ENCODE results near the gene FBXO48. TPM values are rescaled to one million over a fixed set of nuclear protein-coding genes. Genes with fewer than 3 reads are reported as not detected.
"Not testable (repeated sequence)": the region's sequence is repeated elsewhere in the genome, so short reads cannot be mapped to it uniquely, and the experiment has no call there.

Gene FBXO48
- total and polyA plus RNA-seq, 2 donors, result 0.68 to 1.2 TPM

GRCh38 chr2:68464651-68465050 lies 2.4 kb downstream of the FBXO48 start:
- no peak for DNase-seq (ENCODE audit: extremely low spot score)
- no peaks in the 10 kb centered on the region for H3K4me1 ChIP-seq (ENCODE audit: insufficient read depth)
- no peaks in the 10 kb centered on the region for H3K36me3 ChIP-seq (ENCODE audit: insufficient read depth)
- H3K4me3 ChIP-seq (ENCODE audit: low read depth, low read length), result no peak overlapping the region
- WGBS, result 84% methylated on average over 5 of the region's 5 CpGs
- H3K27ac ChIP-seq (ENCODE audit: low read depth), result no peak overlapping the region

DNA sequence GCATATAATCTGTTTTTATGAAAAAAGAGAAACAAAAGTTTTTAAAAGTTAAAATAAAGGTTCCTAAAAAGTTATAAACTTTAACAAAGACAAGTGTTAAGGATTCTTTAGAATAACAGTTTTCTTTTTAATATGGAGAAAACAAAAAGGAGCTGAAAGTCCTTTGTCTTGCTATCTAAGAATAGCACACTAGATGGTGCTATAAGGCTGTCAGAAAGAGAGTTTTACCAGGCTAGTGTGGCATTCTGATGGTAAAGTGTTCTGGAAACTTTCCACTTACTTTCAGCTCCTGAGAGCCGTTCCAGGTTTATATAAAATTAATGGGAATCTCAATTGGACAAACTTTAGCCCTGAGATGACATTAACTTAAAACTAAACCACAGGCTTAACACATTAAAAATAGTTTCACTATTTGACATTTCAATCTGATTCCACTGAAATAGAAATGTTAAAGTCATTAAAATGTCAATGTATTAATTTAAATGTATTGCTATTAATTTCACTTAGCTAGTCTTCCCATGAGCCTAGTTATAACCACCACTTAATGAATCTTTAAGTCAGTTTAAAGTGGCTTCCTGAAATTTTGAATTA lies 3.7 kb downstream of the FBXO48 start:
- DNase-seq (ENCODE audit: extremely low spot score), result no peak
- WGBS, result 0% methylated on average over 1 of the region's 1 CpG
- no peak overlapping the region for H3K4me3 ChIP-seq (ENCODE audit: low read depth, low read length)
- H3K4me1 ChIP-seq (ENCODE audit: insufficient read depth), result no peaks in the 10 kb centered on the region
- H3K27ac ChIP-seq (ENCODE audit: low read depth), result no peak overlapping the region
- no peaks in the 10 kb centered on the region for H3K36me3 ChIP-seq (ENCODE audit: insufficient read depth)

GRCh38 chr2:68458981-68459380 lies 8.1 kb downstream of the FBXO48 start:
- Histone ChIP-seq H3K36me3 (ENCODE audit: insufficient read depth) (no peaks in the 10 kb centered on the region), H3K4me1 (ENCODE audit: insufficient read depth) (no peaks in the 10 kb centered on the region), H3K4me3 (ENCODE audit: low read depth, low read length) (no peak overlapping the region), H3K27ac (ENCODE audit: low read depth) (no peak overlapping the region)
- WGBS, result 51% methylated on average over 1 of the region's 1 CpG
- no peak for DNase-seq (ENCODE audit: extremely low spot score)

DNA sequence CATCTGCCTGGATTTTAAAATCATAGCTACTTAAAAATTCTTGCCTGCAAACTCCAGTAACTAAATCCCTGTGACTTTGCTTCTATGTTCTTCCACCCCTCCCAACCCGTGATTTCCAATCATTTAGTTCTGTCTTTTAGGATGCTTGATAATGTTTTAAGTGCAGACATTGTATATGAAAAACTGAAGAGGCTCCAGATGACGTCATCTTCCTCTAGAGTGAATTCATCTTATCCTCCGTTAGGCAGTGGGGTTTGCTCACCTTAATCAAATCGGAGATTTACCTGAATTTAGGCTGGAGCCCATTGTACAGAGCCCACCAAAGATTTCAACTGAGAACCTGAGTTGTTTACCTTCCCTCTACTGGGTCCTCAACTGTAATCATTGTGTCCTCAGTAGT lies 10.9 kb downstream of the FBXO48 start:
- no peak for DNase-seq (ENCODE audit: extremely low spot score)
- no peak overlapping the region for H3K4me3 ChIP-seq (ENCODE audit: low read depth, low read length)
- H3K4me1 ChIP-seq (ENCODE audit: insufficient read depth), result no peaks in the 10 kb centered on the region
- H3K36me3 ChIP-seq (ENCODE audit: insufficient read depth), result no peaks in the 10 kb centered on the region
- 88% methylated on average over 4 of the region's 4 CpGs for WGBS
- no peak overlapping the region for H3K27ac ChIP-seq (ENCODE audit: low read depth)

- 75% methylated on average over 3 of the region's 3 CpGs for WGBS
- no peak for DNase-seq (ENCODE audit: extremely low spot score)
- Histone ChIP-seq H3K4me1 (ENCODE audit: insufficient read depth) (no peaks in the 10 kb centered on the region), H3K4me3 (ENCODE audit: low read depth, low read length) (no peak overlapping the region), H3K36me3 (ENCODE audit: insufficient read depth) (no peaks in the 10 kb centered on the region), H3K27ac (ENCODE audit: low read depth) (no peak overlapping the region)
These were observed 12.4 kb downstream of the FBXO48 start for GRCh38 chr2:68454719-68455118.

DNA sequence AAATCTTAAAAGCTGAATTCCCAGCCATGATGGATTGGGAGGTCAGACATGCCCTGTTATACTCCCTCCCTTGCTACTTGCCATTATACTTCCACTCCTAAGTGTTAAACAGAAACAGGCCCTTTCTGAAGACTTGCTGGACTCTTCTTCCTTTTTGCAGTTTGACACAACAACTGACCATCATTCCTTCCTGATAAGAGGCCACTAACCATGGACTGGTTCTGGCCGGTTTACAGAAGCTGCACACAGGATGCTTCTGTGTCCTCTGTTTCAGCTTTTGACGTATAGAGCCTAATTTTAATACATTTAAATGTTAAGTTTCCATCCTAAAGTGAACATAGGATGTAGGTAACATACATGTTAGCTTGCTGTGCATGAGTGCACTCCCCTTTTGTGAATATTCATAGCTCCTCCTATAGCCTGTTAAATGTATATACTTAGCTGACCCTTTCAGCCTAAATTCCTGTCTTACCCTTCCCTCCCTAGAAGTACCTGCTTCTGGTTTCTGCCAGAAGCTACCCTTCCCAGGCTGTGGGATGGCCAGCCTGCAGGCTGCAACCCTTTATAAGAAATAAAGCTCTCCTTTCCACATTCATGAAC lies 13.2 kb downstream of the FBXO48 start:
- 64% methylated on average over 2 of the region's 2 CpGs for WGBS
- no peak for DNase-seq (ENCODE audit: extremely low spot score)
- Histone ChIP-seq H3K36me3 (ENCODE audit: insufficient read depth) (no peaks in the 10 kb centered on the region), H3K4me1 (ENCODE audit: insufficient read depth) (no peaks in the 10 kb centered on the region), H3K4me3 (ENCODE audit: low read depth, low read length) (no peak overlapping the region), H3K27ac (ENCODE audit: low read depth) (no peak overlapping the region)

GRCh38 chr2:68452158-68452900 lies 14.8 kb downstream of the FBXO48 start:
- 71% methylated on average over 5 of the region's 5 CpGs for WGBS
- H3K27ac ChIP-seq (ENCODE audit: low read depth), result peak overlapping the region; percentile 23

DNA sequence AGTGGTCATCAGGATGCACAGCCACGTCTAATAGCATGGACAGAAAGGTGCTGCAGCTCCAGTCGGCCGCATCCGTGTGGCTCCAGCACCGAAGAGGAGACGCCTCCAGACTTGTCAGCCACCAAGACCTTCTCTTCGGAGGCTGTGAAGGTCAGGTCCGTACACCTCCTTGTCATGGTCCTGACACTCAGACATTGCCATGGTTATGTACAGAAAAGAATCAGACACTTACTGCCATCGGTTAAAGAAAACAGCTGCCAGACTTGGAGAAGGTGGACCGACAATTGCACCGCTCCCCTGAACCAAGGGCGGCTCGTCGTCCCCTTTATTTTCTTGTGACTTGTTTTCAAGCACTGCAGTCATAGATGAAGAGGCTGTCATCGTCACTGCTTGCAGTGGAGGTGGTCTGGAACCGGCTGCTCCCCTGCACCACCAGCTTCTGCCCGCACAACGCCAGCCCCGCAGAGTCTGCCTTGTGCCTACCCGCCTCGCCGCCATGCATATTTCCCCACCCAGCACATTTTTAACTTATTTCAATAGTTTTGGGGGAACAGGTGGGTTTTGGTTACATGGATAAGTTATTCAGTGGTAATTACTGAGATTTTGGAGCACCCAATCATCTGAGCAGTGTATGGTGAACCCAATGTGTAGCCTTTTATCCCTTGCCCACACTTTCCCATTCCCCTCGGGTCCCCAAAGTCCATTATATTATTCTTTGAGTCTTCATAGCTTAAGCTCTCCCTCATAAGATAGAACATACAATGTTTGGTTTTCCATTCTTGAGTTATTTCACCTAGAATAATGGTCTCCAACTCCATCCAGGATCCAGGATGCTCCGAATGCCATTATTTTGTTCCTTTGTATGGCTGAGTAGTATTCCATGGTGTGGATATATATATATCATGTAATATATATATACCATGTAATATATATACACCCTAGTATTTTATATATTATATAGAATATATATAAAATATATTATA lies 18.1 kb downstream of the FBXO48 start:
- no peak for DNase-seq (ENCODE audit: extremely low spot score)
- 92% methylated on average over 24 of the region's 24 CpGs for WGBS

More at GRCh38 chr2:68452158-68452900, 14.8 kb downstream of the FBXO48 start:
- no peak for DNase-seq (ENCODE audit: extremely low spot score)
- Histone ChIP-seq H3K4me1 (ENCODE audit: insufficient read depth) (no peaks in the 10 kb centered on the region), H3K4me3 (ENCODE audit: low read depth, low read length) (no peak overlapping the region), H3K36me3 (ENCODE audit: insufficient read depth) (no peaks in the 10 kb centered on the region)

DNA sequence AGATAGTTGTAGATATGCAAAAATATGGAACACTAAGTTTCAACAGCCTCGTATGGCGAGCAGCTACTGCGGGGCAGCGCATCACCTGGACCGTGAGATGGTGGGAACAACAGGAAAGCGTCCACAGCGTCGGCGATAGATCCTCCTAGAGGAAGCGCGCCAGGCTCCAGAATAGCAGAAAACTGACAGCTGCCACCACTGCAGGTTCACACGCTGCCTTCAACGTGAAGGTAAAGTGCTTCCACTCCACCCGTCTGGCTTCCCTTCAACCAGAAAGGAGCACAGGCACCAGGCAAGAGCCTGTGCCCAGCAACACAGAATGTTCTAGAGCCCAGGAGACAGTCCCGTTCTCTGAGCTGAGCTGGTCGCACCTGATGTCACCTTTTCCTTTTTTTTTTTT lies 20.0 kb downstream of the FBXO48 start:
- no peaks in the 10 kb centered on the region for H3K36me3 ChIP-seq (ENCODE audit: insufficient read depth)
- 88% methylated on average over 16 of the region's 16 CpGs for WGBS
- H3K27ac ChIP-seq (ENCODE audit: low read depth), result no peak overlapping the region
- DNase-seq (ENCODE audit: extremely low spot score), result no peak
- H3K4me1 ChIP-seq (ENCODE audit: insufficient read depth), result no peaks in the 10 kb centered on the region
- H3K4me3 ChIP-seq (ENCODE audit: low read depth, low read length), result no peak overlapping the region

More for the DNA sequence above, 18.1 kb downstream of the FBXO48 start:
- no peaks in the 10 kb centered on the region for H3K36me3 ChIP-seq (ENCODE audit: insufficient read depth)
- H3K27ac ChIP-seq (ENCODE audit: low read depth), result no peak overlapping the region
- H3K4me3 ChIP-seq (ENCODE audit: low read depth, low read length), result no peak overlapping the region
- H3K4me1 ChIP-seq (ENCODE audit: insufficient read depth), result no peaks in the 10 kb centered on the region

- not testable (repeated sequence) for H3K36me3 ChIP-seq (ENCODE audit: insufficient read depth); DNase-seq (ENCODE audit: extremely low spot score); H3K4me3 ChIP-seq (ENCODE audit: low read depth, low read length); H3K27ac ChIP-seq (ENCODE audit: low read depth); H3K4me1 ChIP-seq (ENCODE audit: insufficient read depth)
- 78% methylated on average over 3 of the region's 3 CpGs for WGBS
These were observed 20.7 kb downstream of the FBXO48 start for GRCh38 chr2:68446425-68446824.

- Histone ChIP-seq H3K27ac (ENCODE audit: low read depth) (no peak overlapping the region), H3K4me1 (ENCODE audit: insufficient read depth) (no peaks in the 10 kb centered on the region), H3K4me3 (ENCODE audit: low read depth, low read length) (no peak overlapping the region), H3K36me3 (ENCODE audit: insufficient read depth) (no peaks in the 10 kb centered on the region)
- DNase-seq (ENCODE audit: extremely low spot score), result no peak
- WGBS, result 82% methylated on average over 2 of the region's 2 CpGs
These were observed 25.1 kb downstream of the FBXO48 start for GRCh38 chr2:68441994-68442322.

DNA sequence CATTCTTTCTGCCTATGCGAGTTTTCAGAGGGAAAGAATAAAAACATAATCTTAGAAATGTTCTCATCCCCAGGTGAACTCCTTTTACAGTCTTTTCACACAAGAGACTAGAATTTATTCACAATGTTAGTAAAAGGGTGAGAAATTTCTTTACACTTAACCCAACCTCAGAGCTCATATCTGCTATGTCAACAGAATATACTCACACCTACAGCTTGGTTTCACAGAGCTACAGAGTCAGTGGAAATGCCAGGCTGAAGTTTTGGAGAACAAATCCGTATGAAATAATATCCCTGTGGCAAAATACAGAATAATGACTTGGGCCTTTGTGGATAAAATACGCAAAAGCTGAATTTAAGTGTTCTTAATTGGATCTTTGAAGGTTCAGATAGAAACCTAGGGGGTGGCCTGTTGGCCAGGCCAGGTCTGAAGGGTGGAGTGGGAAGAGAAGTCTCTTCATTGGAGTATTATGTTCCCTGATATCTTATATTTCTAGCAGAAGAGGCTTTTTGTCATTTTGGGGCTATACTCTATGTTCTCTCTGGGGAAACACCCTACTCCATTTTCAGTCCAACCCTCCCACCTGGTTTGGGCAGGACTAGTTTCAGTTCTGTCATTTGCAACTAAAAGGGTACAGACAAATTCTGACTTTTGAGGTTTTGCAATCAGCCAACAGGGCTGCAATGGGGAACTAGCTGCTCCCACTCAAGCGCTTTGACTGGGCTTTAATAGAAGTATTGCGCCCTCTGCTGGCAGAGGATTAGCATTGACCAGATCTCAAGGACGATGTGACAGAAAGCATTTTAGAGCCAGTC lies 25.7 kb downstream of the FBXO48 start:
- Histone ChIP-seq H3K27ac (ENCODE audit: low read depth) (no peak overlapping the region), H3K4me3 (ENCODE audit: low read depth, low read length) (no peak overlapping the region), H3K4me1 (ENCODE audit: insufficient read depth) (no peaks in the 10 kb centered on the region), H3K36me3 (ENCODE audit: insufficient read depth) (no peaks in the 10 kb centered on the region)
- WGBS, result 40% methylated on average over 6 of the region's 6 CpGs
- peak; percentile 77 for DNase-seq (ENCODE audit: extremely low spot score)
